H1 (cell line): ENCODE results near the gene CNIH3. TPM values are rescaled to one million over a fixed set of nuclear protein-coding genes. Genes with fewer than 3 reads are reported as not detected.
"Not testable (repeated sequence)": the region's sequence is repeated elsewhere in the genome, so short reads cannot be mapped to it uniquely, and the experiment has no call there.

Source experiments
- CTCF ChIA-PET: fragments of 300-600 bp; sonication (Branson Sonifier 250); formaldehyde crosslinking; loops from one replicate; lab custom pipeline; 2021; ENCODE audit not compliant: partially characterized antibody; lab: Charles Lee
- POLR2A ChIA-PET: fragments of 300-600 bp; sonication (Branson Sonifier 250); formaldehyde crosslinking; loops from one replicate; lab custom pipeline; 2021; ENCODE audit warnings: inconsistent platforms; ENCODE audit not compliant: partially characterized antibody; lab: Charles Lee
- DNase-seq, 2 experiments: peaks; one replicate each; pipeline versions ENCODE4 v3.0.0 to v3.0.0-alpha.2; 2010 to 2022; ENCODE audit warnings: low spot score in 2 of 2, low read depth in 1 of 2, mixed read lengths in 1 of 2
- FAIRE-seq: peaks from 2 replicates; lab custom pipeline; 2011; peaks lifted over from hg19 to GRCh38; lab: Jason Lieb, UNC
- H2AFZ ChIP-seq: 2 replicates; pipeline ENCODE4 v1.8.1; 2012; ENCODE audit warnings: low read length, inconsistent platforms
- H2AK5ac ChIP-seq: 2 replicates; pipeline ENCODE4 v1.6.1; 2013; ENCODE audit warnings: low read depth, low read length
- H2BK120ac ChIP-seq: replicated peaks from 2 replicates; pipeline ENCODE3; 2013; ENCODE audit warnings: low read depth, low read length, inconsistent platforms
- H2BK12ac ChIP-seq: 2 replicates; pipeline ENCODE4 v1.6.1; 2013; ENCODE audit warnings: low read depth, low read length
- H2BK15ac ChIP-seq: 2 replicates; pipeline ENCODE4 v1.6.1; 2013; ENCODE audit warnings: low read length
- H2BK20ac ChIP-seq: 2 replicates; pipeline ENCODE4 v1.6.1; 2013; ENCODE audit warnings: low read length
- H2BK5ac ChIP-seq: 2 replicates; pipeline ENCODE4 v1.6.1; 2013; ENCODE audit warnings: low read depth, low read length
- H3K14ac ChIP-seq: 2 replicates; pipeline ENCODE4 v1.6.1; 2013; ENCODE audit warnings: inconsistent platforms; ENCODE audit not compliant: insufficient read length
- H3K18ac ChIP-seq: 2 replicates; pipeline ENCODE4 v1.6.1; 2013; ENCODE audit warnings: low read length; ENCODE audit errors: extremely low read depth
- H3K23ac ChIP-seq: 2 replicates; pipeline ENCODE4 v1.6.1; 2013; ENCODE audit warnings: inconsistent platforms; ENCODE audit not compliant: insufficient read length
- H3K23me2 ChIP-seq: 2 replicates; pipeline ENCODE4 v1.6.1; 2013; ENCODE audit warnings: low read depth, low read length
- H3K27ac ChIP-seq: 2 replicates; pipeline ENCODE4 v1.6.1; 2011; ENCODE audit warnings: low read depth, low read length, inconsistent platforms
- H3K27me3 ChIP-seq, 4 experiments: replicated peaks in 1 of 4; 1 replicate in 1 of 4; 2 replicates in 3 of 4; pipeline versions ENCODE4 v1.6.1 to v1.8.1; 2011 to 2013; ENCODE audit warnings: low read length in 3 of 4, mild to moderate bottlenecking in 3 of 4, inconsistent platforms in 2 of 4, mixed read lengths in 2 of 4, moderate library complexity in 1 of 4; ENCODE audit not compliant: control insufficient read depth in 3 of 4, insufficient read depth in 3 of 4; ENCODE audit errors: extremely low read depth in 1 of 4
- H3K36me3 ChIP-seq, 4 experiments: 2 replicates each; pipeline versions ENCODE4 v1.6.1 to v1.8.1; 2011 to 2013; ENCODE audit warnings: mild to moderate bottlenecking in 4 of 4, low read length in 3 of 4, moderate library complexity in 2 of 4, control low read depth in 1 of 4, inconsistent platforms in 1 of 4; ENCODE audit not compliant: insufficient read depth in 4 of 4, control insufficient read depth in 2 of 4
- H3K4ac ChIP-seq: replicated peaks from 2 replicates; pipeline ENCODE3; 2013; ENCODE audit warnings: low read length, low read depth, mixed read lengths, inconsistent platforms; ENCODE audit not compliant: insufficient read length
- H3K4me1 ChIP-seq, 4 experiments: replicated peaks in 1 of 4; 1 replicate in 1 of 4; 2 replicates in 3 of 4; pipeline versions ENCODE4 v1.6.1 to v1.8.1; 2011 to 2013; ENCODE audit warnings: low read length in 3 of 4, inconsistent platforms in 2 of 4, mixed read lengths in 1 of 4; ENCODE audit not compliant: insufficient read depth in 4 of 4, control insufficient read depth in 3 of 4
- H3K4me2 ChIP-seq, 2 experiments: 2 replicates each; pipeline versions ENCODE4 v1.6.1 to v1.8.1; 2011 to 2013; ENCODE audit warnings: low read depth in 2 of 2, low read length in 2 of 2, control low read depth in 1 of 2, inconsistent platforms in 1 of 2, mild to moderate bottlenecking in 1 of 2; ENCODE audit not compliant: insufficient read depth in 1 of 2
- H3K4me3 ChIP-seq, 4 experiments: fragments of 200-600, 300-600 bp in 1 of 4; sonication (generic), shearing (Covaris generic), sonication (Bioruptor Twin) in 1 of 4; 2 replicates each; pipeline versions ENCODE4 v1.5.1 to v1.8.1; 2011 to 2016; ENCODE audit warnings: low read length in 4 of 4, low read depth in 3 of 4, control low read depth in 2 of 4, inconsistent platforms in 2 of 4, mild to moderate bottlenecking in 2 of 4, mixed read lengths in 1 of 4, moderate library complexity in 1 of 4; ENCODE audit not compliant: insufficient read depth in 2 of 4; ENCODE audit errors: extremely low read depth in 1 of 4
- H3K56ac ChIP-seq: replicated peaks from 2 replicates; pipeline ENCODE3; 2013; ENCODE audit warnings: low read depth, mild to moderate bottlenecking, mixed read lengths, low read length, inconsistent platforms; ENCODE audit not compliant: insufficient read length
- H3K79me1 ChIP-seq: 2 replicates; pipeline ENCODE4 v1.6.1; 2013; ENCODE audit warnings: low read depth, low read length, control low read depth
- H3K79me2 ChIP-seq, 2 experiments: 2 replicates each; pipeline versions ENCODE4 v1.6.1 to v1.8.1; 2012 to 2013; ENCODE audit warnings: low read length in 2 of 2, mild to moderate bottlenecking in 2 of 2, inconsistent platforms in 1 of 2; ENCODE audit not compliant: insufficient read depth in 2 of 2, control insufficient read depth in 1 of 2
- H3K9ac ChIP-seq, 4 experiments: replicated peaks in 1 of 4; 1 replicate in 1 of 4; 2 replicates in 3 of 4; pipeline versions ENCODE4 v1.6.1 to v1.8.1; 2011 to 2013; ENCODE audit warnings: low read depth in 3 of 4, low read length in 3 of 4, control low read depth in 2 of 4, mild to moderate bottlenecking in 2 of 4, moderate library complexity in 2 of 4, inconsistent platforms in 1 of 4; ENCODE audit errors: extremely low read depth in 1 of 4
- H3K9me3 ChIP-seq, 2 experiments: 2 replicates each; pipeline versions ENCODE4 v1.6.1 to v1.8.1; 2012 to 2013; ENCODE audit warnings: mild to moderate bottlenecking in 2 of 2, moderate library complexity in 2 of 2, control low read depth in 1 of 2, inconsistent platforms in 1 of 2, low read depth in 1 of 2, low read length in 1 of 2, mixed read lengths in 1 of 2; ENCODE audit not compliant: insufficient read depth in 2 of 2
- H4K20me1 ChIP-seq, 2 experiments: replicated peaks in 1 of 2; 2 replicates each; pipeline versions ENCODE3 to v1.8.1; 2011 to 2013; ENCODE audit warnings: inconsistent platforms in 2 of 2, low read length in 2 of 2, mild to moderate bottlenecking in 1 of 2; ENCODE audit not compliant: insufficient read depth in 2 of 2, control insufficient read depth in 1 of 2
- H4K5ac ChIP-seq: 2 replicates; pipeline ENCODE4 v1.6.1; 2013; ENCODE audit warnings: low read length, low read depth, mixed read lengths, inconsistent platforms; ENCODE audit not compliant: insufficient read length
- H4K8ac ChIP-seq: 2 replicates; pipeline ENCODE4 v1.8.0; 2013; ENCODE audit warnings: mild to moderate bottlenecking, moderate library complexity, low read length, inconsistent platforms; ENCODE audit not compliant: insufficient read depth; ENCODE audit errors: extremely low read depth
- H4K91ac ChIP-seq: replicated peaks from 2 replicates; pipeline ENCODE3; 2013; ENCODE audit warnings: low read length, mixed read lengths, inconsistent platforms; ENCODE audit not compliant: insufficient read length
- WGBS, 2 experiments: shearing (Covaris generic) in 1 of 2; methylation state at CpG; one replicate each; pipeline versions ENCODE4 v1.1.6 to v1.1.7; 2013 to 2015; ENCODE audit warnings: low lambda C conversion rate in 2 of 2, mixed read lengths in 2 of 2, inconsistent platforms in 1 of 2, low coverage in 1 of 2, missing lambda C conversion rate in 1 of 2; ENCODE audit not compliant: insufficient replicate concordance in 2 of 2, insufficient coverage in 1 of 2, insufficient read length in 1 of 2; ENCODE audit errors: extremely low coverage in 1 of 2, missing lambda C conversion rate in 1 of 2; 5-methylcytosine and 5-hydroxymethylcytosine counted together
- polyA plus RNA-seq, 7 experiments: library from polyadenylated mRNA; depleted of rRNA in 3 of 7; stranded (reverse) in 5 of 7; unstranded in 2 of 7; fragments of >200 nt in 5 of 7; fragments of 200-250 nt in 2 of 7; gene quantifications; 1 replicate in 5 of 7; 2 replicates in 1 of 7; 4 replicates in 1 of 7; pipeline versions ENCODE4 v1.2.1 to v1.2.3, GENCODE V29; 2011 to 2013; ENCODE audit warnings: missing spikeins in 2 of 7, mixed read lengths in 2 of 7
- total RNA-seq: library from RNA; stranded (reverse); fragmentation: NEBNext Ultra II Directional; extraction: Animal tissue kit (Norgen Biotek cat#: 25700); gene quantifications from 2 replicates; pipeline ENCODE4 v1.2.1, GENCODE V29; 2021

CNIH3 gene
- total and polyA plus RNA-seq, 2 of the 8 experiments (the other 6 are each of a cell fraction or from before 2014, with no cell fraction given) = 3.7 to 5.6 TPM

DNA sequence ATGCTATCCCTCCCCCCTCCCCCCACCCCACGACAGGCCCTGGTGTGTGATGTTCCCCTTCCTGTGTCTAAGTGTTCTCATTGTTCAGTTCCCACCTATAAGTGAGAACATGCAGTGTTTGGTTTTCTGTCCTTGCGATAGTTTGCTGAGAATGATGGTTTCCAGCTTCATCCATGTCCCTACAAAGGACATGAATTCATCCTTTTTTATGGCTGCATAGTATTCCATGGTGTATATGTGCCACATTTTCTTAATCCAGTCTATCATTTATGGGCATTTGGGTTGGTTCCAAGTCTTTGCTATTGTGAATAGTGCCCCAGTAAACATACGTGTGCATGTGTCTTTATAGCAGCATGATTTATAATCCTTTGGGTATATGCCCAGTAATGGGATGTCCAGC is 70.0 kb downstream of the CNIH3 start:
- H4K20me1 ChIP-seq, DNase-seq, H2AFZ ChIP-seq, H2BK20ac ChIP-seq, H3K27ac ChIP-seq, H3K9me3 ChIP-seq, POLR2A ChIA-PET, H3K79me2 ChIP-seq, H3K9ac ChIP-seq, H2AK5ac ChIP-seq, H3K18ac ChIP-seq, H3K4me2 ChIP-seq, H3K4me3 ChIP-seq, H4K8ac ChIP-seq, H2BK120ac ChIP-seq, H2BK5ac ChIP-seq, H3K23ac ChIP-seq, H4K91ac ChIP-seq, H3K27me3 ChIP-seq, H3K4me1 ChIP-seq, H3K4ac ChIP-seq, H3K56ac ChIP-seq, H3K14ac ChIP-seq, H3K36me3 ChIP-seq, FAIRE-seq, H3K79me1 ChIP-seq, H4K5ac ChIP-seq, H2BK15ac ChIP-seq, H2BK12ac ChIP-seq, H3K23me2 ChIP-seq: not testable (repeated sequence)
- CTCF ChIA-PET = interaction anchor here (1.0 to 2.4 kb wide), 5 partner anchors 13 to 237 kb away, joined by 3 to 10 read pairs (median 3); no protein-coding TSS in a partner anchor
- 94% methylated on average over 2 of the region's 3 CpGs; no CpG with 5 or more reads in 1 of the 2 experiments for WGBS, 2 experiments
